CD4-positive, alpha-beta T cell (primary cell): ENCODE results near the gene PTGDR. TPM values are rescaled to one million over a fixed set of nuclear protein-coding genes. Genes with fewer than 3 reads are reported as not detected.

ENCODE experiments used
- ATAC-seq: fragments of 200-7000 bp; cut with Tn5 transposase; one replicate; pipeline ENCODE4 v1.10.0; 2022; ENCODE audit warnings: mild to moderate bottlenecking; ENCODE audit not compliant: poor library complexity
- CTCF ChIA-PET: fragments of 350-600 bp; sonication (Branson Sonifier 250); formaldehyde crosslinking; loops from one replicate; lab custom pipeline; 2021; ENCODE audit warnings: antibody characterized with exemption, inconsistent platforms; lab: Charles Lee
- POLR2A ChIA-PET: fragments of 350-600 bp; sonication (Branson Sonifier 250); formaldehyde crosslinking; loops from one replicate; lab custom pipeline; 2021; ENCODE audit warnings: antibody characterized with exemption, inconsistent platforms; lab: Charles Lee
- DNase-seq, 14 experiments: peaks; one replicate each; pipeline ENCODE4 v3.0.0-alpha.2; 2013 to 2020; ENCODE audit warnings: mixed read lengths in 2 of 14
- H3K27ac ChIP-seq, 2 donors: one replicate each; pipeline versions ENCODE4 v1.5.1 to v1.7.0; 2013; ENCODE audit warnings: low read length in 2 of 2, low read depth in 1 of 2, mild to moderate bottlenecking in 1 of 2
- H3K27me3 ChIP-seq, 2 experiments: 1 replicate in 1 of 2; 2 replicates in 1 of 2; pipeline versions ENCODE4 v1.6.1 to v1.7.0; 2013; ENCODE audit warnings: low read length in 2 of 2, control low read depth in 1 of 2, mild to moderate bottlenecking in 1 of 2, moderate library complexity in 1 of 2; ENCODE audit not compliant: insufficient read depth in 2 of 2, control insufficient read depth in 1 of 2
- H3K36me3 ChIP-seq: one replicate; pipeline ENCODE4 v1.6.1; 2013; ENCODE audit warnings: low read length, control low read depth; ENCODE audit not compliant: insufficient read depth
- H3K4me1 ChIP-seq: one replicate; pipeline ENCODE4 v1.6.1; 2013; ENCODE audit warnings: low read length, control low read depth; ENCODE audit not compliant: insufficient read depth
- H3K4me3 ChIP-seq: one replicate; pipeline ENCODE4 v1.5.1; 2013; ENCODE audit warnings: mild to moderate bottlenecking, low read length, moderate library complexity
- H3K9me3 ChIP-seq, 2 experiments: 1 replicate in 1 of 2; 2 replicates in 1 of 2; pipeline versions ENCODE4 v1.6.1 to v1.7.0; 2013; ENCODE audit warnings: low read length in 2 of 2, mild to moderate bottlenecking in 2 of 2, control low read depth in 1 of 2, moderate library complexity in 1 of 2; ENCODE audit not compliant: control insufficient read depth in 1 of 2, insufficient read depth in 1 of 2
- H3K27ac Mint-ChIP-seq: one replicate; pipeline ENCODE4 v1.8.0; 2020; ENCODE audit warnings: mixed read lengths
- H3K27me3 Mint-ChIP-seq: one replicate; pipeline ENCODE4 v1.8.0; 2021; ENCODE audit warnings: mixed read lengths
- H3K36me3 Mint-ChIP-seq: one replicate; pipeline ENCODE4 v1.8.0; 2021; ENCODE audit warnings: low read depth, mixed read lengths
- H3K4me1 Mint-ChIP-seq: one replicate; pipeline ENCODE4 v1.8.0; 2021; ENCODE audit warnings: low read depth, mixed read lengths
- H3K4me3 Mint-ChIP-seq: one replicate; pipeline ENCODE4 v1.8.0; 2020; ENCODE audit warnings: mild to moderate bottlenecking, mixed read lengths
- H3K9me3 Mint-ChIP-seq: one replicate; pipeline ENCODE4 v1.8.0; 2020; ENCODE audit warnings: mixed read lengths
- intact Hi-C, 2 experiments: fragments of 100-400 bp; cut with DNase I in 1 of 2; cut with micrococcal nuclease in 1 of 2; formaldehyde crosslinking; loops; one replicate each; pipeline versions ENCODE4 v1.15.1 to v1.9.0; 2023 to 2025; cut with DNase I, micrococcal nuclease
- total RNA-seq, 174 experiments: library from RNA in 2 of 174; stranded (reverse) in 2 of 174; gene quantifications; one replicate each; pipeline ENCODE4 v1.2.3 and lab custom pipeline; 2021 to 2026
- TF ChIP-seq, protein P1 (sequence below): fragments of 200-600 bp; IDR thresholded peaks from one replicate; pipeline ENCODE4 v1.8.0; 2022; ENCODE audit warnings: antibody characterized with exemption, mild to moderate bottlenecking

Gene PTGDR
- total RNA-seq, 2 experiments from 2014 or later = 0.20 to 0.41 TPM

DNA sequence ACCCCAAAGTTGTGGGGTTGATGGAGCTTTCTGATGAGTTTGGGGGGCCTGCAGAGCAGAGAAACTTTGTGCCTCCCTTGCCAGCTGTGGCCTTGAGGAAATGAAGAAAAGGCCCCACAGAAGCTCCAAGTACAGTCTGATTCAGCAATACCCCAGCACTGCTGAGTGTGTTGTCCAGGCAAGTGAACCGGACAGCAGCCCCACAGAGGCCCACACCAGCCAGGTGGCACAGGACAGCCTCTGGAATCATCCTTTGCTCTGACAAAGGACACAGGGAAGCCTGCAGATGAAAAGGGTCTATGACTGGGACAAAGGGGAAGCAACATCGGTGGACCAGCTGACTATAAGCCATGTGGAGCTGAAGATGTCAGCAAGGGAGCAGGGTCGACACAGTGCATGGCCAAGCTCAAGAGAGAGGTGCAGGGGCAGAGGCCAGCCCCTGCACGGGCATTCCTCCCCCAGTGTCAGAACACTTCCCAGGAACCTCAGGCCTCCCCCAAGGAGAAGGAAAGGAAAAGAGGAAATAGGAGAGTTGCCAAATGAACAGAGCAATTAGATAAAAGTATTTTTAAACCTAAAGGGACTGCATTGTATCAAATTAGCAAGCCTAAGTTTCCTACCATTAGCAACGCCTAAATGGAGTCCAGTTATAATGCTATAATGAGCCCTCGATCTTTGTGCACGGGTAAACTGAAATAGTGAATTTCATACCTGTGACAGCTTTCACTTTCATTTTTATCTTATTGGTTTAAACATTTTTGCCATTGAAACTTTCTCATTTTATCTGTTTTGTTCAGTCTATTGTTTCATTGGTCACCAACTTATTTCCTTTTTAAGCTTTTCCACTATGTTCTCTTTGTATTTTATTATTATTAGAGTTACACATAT lies 46.3 kb upstream of the PTGDR start:
- Histone ChIP-seq H3K4me3 (peak overlapping the region; percentile 52), H3K9me3 (no peaks in the 10 kb centered on the region), H3K4me1 (peaks cover 9% of the 10 kb centered on the region), H3K27me3 (no peaks in the 10 kb centered on the region), H3K27ac (no peak overlapping the region), H3K36me3 (no peaks in the 10 kb centered on the region)
- intact Hi-C loops = no loop called here
- no peak for ATAC-seq
- H3K4me1 Mint-ChIP-seq = peaks cover 12% of the 10 kb centered on the region
- H3K27me3 Mint-ChIP-seq = no peaks in the 10 kb centered on the region
- TF ChIP-seq, protein P1, sequence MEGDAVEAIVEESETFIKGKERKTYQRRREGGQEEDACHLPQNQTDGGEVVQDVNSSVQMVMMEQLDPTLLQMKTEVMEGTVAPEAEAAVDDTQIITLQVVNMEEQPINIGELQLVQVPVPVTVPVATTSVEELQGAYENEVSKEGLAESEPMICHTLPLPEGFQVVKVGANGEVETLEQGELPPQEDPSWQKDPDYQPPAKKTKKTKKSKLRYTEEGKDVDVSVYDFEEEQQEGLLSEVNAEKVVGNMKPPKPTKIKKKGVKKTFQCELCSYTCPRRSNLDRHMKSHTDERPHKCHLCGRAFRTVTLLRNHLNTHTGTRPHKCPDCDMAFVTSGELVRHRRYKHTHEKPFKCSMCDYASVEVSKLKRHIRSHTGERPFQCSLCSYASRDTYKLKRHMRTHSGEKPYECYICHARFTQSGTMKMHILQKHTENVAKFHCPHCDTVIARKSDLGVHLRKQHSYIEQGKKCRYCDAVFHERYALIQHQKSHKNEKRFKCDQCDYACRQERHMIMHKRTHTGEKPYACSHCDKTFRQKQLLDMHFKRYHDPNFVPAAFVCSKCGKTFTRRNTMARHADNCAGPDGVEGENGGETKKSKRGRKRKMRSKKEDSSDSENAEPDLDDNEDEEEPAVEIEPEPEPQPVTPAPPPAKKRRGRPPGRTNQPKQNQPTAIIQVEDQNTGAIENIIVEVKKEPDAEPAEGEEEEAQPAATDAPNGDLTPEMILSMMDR = no peak
- ChIA-PET POLR2A (no interaction called here), CTCF (interaction anchor here (0.6 kb wide), 1 partner anchor 177 kb away, joined by 4 read pairs; no protein-coding TSS in a partner anchor)
- H3K27ac Mint-ChIP-seq = peak overlapping the region; percentile 59
- H3K36me3 Mint-ChIP-seq = no peaks in the 10 kb centered on the region
- peak in 2 of 14 experiments; percentile 11 to 54 for DNase-seq
- peak overlapping the region; percentile 90 for H3K4me3 Mint-ChIP-seq
- H3K9me3 Mint-ChIP-seq = no peaks in the 10 kb centered on the region

DNA sequence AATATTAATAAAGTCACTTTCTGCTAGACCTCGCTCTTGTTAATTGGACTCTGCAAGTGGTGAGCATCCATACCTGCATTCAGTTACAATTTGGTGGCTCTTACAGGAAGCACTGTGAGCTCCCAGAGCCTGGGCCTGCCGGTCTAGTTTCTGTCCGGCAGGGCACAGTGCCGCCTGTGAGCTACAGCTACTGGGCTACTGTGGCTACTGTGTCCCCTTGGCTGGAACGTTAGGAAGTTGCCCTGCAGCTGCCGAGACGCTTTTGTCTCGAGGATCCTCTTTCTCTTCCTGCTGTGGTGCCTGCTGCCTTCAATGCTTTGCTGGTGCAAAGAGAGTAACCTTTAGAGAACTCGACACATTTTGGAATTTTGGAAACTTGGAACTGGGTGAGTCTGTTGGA lies 44.6 kb upstream of the PTGDR start:
- H3K27ac ChIP-seq = no peak overlapping the region
- peaks cover 9% of the 10 kb centered on the region for H3K4me1 ChIP-seq
- CTCF ChIA-PET = no interaction called here
- ATAC-seq (no peak), DNase-seq (no peak)
- no peaks in the 10 kb centered on the region for H3K9me3 Mint-ChIP-seq
- peaks cover 12% of the 10 kb centered on the region for H3K4me1 Mint-ChIP-seq
- POLR2A ChIA-PET = no interaction called here
- intact Hi-C loops = no loop called here
- H3K36me3 Mint-ChIP-seq = no peaks in the 10 kb centered on the region
- H3K4me3 Mint-ChIP-seq = no peak overlapping the region
- H3K4me3 ChIP-seq = no peak overlapping the region
- TF ChIP-seq, protein P1 = no peak
- H3K36me3 ChIP-seq = no peaks in the 10 kb centered on the region
- H3K9me3 ChIP-seq = no peaks in the 10 kb centered on the region
- no peak overlapping the region for H3K27ac Mint-ChIP-seq
- no peaks in the 10 kb centered on the region for H3K27me3 Mint-ChIP-seq
- H3K27me3 ChIP-seq = no peaks in the 10 kb centered on the region

DNA sequence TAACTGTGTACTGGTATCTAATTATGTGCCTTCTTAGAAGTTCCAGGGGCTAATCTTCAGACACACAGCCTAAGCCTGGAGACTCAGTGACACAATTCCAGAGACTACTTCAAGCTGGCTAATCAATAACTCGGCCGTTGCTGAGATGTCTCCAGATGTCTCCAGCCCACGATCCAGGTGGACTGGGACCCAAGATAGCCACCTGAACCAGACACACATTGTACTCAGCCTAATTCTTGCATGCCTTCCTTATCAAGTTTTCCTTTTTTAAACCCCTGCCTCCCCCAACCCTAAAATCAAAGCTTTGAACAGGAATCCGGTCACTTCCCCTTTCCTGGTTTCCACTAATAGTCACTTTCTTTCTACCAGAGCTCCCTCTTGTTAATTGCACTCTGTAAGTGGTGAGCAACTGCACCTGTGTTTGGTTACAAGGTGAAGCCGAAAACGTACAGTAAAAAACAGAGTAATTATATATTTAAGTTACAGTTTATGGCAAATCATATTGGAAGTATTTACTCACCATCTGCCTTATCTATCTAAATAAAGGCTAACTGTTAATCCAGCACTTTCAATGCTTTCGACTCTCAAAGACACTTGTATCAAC lies 39.8 kb upstream of the PTGDR start:
- ATAC-seq (no peak), DNase-seq (no peak)
- H3K4me3 ChIP-seq = no peak overlapping the region
- Mint-ChIP-seq H3K27ac (no peak overlapping the region), H3K36me3 (no peaks in the 10 kb centered on the region), H3K4me1 (no peaks in the 10 kb centered on the region), H3K27me3 (no peaks in the 10 kb centered on the region), H3K9me3 (no peaks in the 10 kb centered on the region), H3K4me3 (no peak overlapping the region)
- H3K27me3 ChIP-seq = no peaks in the 10 kb centered on the region
- intact Hi-C loops = no loop called here
- no peak overlapping the region for H3K27ac ChIP-seq
- H3K36me3 ChIP-seq = no peaks in the 10 kb centered on the region
- ChIA-PET POLR2A (no interaction called here), CTCF (no interaction called here)
- TF ChIP-seq, protein P1 = no peak
- H3K4me1 ChIP-seq = no peaks in the 10 kb centered on the region
- no peaks in the 10 kb centered on the region for H3K9me3 ChIP-seq
